Stimulated activated CD8-positive, alpha-beta memory T cell treated with anti-CD3 and anti-CD28 coated beads, Interleukin-7, amount 100 ng/mL, for 24 hours (primary cell): Measurements from ENCODE around the gene KDM4B.
A peak's percentile ranks its signal among the peaks of the same experiment; 100 is the strongest.

Experiments
- DNase-seq: peaks from one replicate; pipeline ENCODE4 v3.0.0-alpha.2; 2020; ENCODE audit warnings: low read depth

KDM4B gene

DNA sequence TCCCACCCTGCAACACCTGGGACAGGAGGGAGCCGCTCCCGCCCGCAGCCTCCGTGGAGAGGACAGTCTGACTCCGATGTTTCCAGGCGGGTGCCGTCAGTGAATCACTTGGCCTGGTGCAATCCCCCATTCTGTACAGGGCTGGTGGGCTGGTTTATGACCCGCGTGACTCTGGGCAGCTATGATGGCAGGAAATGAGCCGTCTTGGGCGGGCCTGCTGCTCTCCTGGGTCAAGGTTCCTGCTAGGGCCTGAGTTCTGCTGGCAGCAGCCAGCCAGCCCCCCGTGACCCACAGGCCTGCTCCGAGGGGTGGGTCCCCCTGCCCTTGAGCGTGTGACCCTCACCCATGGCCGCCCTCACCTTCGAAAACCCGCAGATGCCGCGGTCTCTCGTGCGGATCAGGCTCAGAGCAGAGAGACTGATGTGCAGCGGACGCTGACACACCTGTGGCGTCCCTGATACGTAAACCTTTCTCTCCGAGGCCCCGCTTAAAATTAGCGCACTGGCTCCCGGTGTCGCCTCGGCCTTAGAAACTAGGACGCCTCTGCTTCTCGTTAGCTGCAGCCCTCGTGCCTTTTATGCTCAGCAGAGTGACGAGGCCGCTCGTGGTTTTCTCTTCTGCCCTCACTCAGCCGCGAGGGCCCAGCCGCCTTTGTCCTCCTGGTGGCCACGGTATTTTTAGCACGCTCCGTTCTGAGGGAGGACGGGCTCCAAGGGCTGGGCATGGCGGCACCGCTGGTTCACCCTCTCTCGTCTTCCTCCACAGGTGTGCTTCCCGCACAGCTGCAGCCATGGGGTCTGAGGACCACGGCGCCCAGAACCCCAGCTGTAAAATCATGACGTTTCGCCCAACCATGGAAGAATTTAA, 63.4 kb downstream of the KDM4B start:
- no peak for DNase-seq

DNA sequence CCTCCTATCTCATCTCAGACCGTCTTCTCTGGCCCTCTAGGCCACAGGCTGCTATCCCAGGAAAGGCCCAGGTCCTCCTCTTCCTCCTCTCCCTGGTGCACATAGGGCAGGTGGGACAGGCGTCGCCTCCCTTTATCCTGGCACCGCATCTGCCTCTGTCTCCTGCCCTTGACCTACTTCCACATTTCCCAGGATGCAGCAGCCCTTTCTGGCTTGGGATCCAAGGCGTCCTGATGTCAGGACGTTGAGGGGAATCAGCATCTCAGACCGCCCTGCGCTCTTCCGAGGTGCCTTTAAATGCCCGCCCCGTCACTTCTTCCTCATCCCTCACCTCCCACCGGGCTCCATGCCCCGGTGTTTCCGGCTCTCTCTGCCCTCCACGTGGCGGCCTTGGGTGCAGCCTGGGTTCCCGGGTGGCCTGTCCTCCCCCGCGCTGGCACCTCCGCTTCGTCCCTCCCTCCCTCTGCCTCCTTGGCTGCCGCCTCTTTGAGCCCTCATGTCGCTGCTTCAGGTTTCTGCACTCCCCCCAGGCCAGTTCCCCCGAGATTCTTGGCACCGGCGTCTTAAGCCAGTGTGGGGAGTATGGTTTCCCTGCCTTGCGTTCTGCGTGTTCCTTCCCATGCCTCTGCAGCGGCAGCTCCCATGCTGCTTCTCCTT, 66.3 kb downstream of the KDM4B start:
- DNase-seq = no peak

- no peak for DNase-seq
Measured at GRCh38 chr19:5035793-5036697, 67.1 kb downstream of the KDM4B start.

- no peak for DNase-seq
Measured at GRCh38 chr19:5036698-5037563, 68.0 kb downstream of the KDM4B start.

- DNase-seq = no peak
Measured at GRCh38 chr19:5037936-5038335, 69.0 kb downstream of the KDM4B start.

DNA sequence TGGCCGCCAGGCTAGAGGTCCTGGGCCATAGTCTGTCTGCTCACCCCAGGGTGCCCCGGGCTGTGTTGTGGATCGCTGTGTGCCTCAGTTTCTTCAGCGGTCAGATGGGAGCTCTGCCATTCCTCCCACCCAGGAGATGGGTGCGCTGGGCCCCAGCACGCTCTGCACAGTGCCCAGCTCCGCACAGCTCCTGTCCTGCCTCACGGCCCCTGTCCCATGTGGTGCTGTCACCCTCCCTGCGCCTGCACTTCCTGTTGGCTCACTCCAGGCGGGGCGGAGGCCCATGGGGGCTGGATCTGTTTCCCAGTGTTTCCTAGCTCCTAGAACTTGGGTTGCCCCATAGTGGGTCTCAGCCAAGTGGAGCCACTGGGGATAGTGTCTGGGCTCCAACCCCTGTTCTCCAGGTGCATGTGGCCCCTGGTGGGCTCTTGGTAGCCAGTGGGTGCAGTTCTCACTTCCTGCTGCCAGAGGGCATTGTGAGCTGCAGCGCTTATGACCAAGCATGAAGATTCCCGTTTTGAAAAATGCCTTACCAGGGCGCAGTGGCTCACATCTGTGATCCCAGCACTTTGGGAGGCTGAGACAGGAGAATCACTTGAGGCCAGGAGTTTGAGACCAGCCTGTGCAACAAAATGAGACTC, 69.8 kb downstream of the KDM4B start:
- no peak for DNase-seq

GRCh38 chr19:5039642-5040543, 71.0 kb downstream of the KDM4B start:
- DNase-seq = no peak

- DNase-seq = no peak
Measured at GRCh38 chr19:5040544-5041167, 71.7 kb downstream of the KDM4B start.

DNA sequence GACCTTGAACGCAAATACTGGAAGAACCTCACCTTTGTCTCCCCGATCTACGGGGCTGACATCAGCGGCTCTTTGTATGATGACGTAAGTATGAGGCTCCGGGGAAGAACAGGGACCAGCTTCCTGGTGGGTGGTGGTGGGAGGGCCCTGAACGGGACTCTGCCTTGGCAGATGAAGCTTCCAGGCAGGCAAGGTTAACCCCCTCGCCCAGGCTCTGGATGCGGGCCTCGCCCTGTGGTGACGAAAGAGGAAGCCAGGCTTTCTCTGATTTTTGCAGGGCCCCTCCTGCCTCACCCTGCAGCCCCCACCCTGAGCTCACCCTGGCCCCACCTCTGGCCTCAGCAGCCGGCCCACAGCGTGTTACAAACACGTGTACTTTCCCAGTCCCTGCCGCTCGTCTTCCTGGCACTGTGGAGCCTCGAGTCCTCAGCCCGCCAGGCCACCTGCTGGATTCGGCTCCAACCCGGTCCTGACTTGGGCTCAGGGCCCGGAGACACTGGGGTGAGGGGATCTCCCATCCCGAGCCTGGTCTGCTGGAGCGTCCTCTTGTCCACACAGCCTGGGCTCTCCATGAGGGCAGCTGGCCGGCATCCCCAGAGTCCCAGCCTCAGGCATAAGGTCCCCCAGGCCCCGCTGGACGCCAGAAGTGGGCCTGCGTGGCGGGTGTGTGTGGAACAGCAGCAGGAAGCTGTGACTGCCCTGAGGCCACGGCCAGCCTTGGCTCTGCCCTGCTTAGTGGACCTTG, 72.4 kb downstream of the KDM4B start:
- no peak for DNase-seq

GRCh38 chr19:5041913-5042187, 72.9 kb downstream of the KDM4B start:
- DNase-seq = no peak

DNA sequence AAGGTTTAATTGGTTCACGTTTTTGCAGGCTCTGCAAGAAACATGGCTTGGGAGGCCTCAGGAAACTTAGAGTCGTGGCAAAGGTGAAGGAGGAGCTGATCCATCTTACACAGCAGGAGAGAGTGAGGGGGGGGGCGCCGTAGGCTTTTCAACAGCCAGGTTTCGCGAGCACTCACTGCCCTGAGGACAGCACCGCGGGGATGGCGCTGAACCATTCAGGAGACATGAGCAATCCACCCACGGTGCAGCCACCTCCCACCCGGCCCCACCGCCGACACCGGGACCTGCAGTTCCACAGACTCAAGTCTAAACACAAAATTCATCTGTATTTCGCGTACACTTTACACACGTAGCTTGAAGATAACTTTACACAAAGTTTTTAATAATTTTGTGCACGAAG, 73.6 kb downstream of the KDM4B start:
- DNase-seq = no peak

- DNase-seq = no peak
Measured at GRCh38 chr19:5045029-5045428, 76.1 kb downstream of the KDM4B start.

DNA sequence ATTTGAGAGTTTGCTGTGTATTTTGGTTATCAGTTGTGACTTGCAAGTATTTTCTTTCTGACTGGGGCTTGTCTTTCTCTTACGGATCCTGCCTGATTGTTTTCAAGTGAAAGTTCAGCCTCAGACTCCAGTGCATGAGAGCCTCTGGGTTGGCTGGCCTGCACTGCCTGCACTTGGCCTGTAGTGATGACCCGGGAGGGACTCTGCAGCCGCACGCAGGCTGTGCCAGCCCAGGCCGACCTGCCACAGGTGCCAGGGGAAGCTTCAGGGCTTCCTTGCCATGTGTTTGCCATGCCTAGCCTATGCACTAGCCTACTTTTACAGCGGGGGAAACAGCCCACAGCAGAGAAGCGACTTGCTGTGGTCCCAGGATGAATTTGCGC, 77.0 kb downstream of the KDM4B start:
- no peak for DNase-seq

DNA sequence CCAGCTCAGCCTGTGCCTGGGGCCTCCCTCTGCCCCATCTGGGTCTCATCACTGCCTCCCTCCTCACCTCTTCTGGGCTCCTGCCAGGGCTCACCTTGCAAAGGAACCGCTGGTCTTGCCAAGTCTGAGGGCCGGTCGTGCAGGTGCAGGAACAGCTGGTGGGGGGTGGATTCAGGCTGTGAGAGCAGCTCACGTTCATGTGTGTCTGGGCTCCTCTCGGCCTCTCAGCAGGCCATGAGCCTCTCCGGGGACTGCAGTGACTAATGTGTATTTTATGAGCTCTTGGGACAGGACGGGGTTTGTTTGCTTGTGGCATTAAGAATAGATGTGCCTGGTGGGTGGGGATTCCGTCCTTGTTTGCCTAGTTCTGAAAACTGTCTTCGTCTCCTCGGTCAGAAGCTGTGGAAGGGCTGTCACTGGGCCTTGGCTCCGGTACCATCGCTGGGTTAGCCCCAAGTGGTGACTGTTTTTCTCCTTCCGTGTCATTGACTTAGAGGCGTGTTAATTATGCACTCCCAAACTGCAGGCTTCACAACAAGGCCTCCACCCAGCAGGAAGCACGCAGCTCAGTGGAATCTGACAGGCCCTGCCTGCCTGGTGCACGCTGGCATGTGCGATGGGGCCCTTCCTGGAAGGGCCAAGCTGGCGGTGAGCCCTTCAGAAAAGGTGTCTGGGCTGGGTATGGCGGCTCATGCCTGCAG, 77.6 kb downstream of the KDM4B start:
- DNase-seq = no peak

DNA sequence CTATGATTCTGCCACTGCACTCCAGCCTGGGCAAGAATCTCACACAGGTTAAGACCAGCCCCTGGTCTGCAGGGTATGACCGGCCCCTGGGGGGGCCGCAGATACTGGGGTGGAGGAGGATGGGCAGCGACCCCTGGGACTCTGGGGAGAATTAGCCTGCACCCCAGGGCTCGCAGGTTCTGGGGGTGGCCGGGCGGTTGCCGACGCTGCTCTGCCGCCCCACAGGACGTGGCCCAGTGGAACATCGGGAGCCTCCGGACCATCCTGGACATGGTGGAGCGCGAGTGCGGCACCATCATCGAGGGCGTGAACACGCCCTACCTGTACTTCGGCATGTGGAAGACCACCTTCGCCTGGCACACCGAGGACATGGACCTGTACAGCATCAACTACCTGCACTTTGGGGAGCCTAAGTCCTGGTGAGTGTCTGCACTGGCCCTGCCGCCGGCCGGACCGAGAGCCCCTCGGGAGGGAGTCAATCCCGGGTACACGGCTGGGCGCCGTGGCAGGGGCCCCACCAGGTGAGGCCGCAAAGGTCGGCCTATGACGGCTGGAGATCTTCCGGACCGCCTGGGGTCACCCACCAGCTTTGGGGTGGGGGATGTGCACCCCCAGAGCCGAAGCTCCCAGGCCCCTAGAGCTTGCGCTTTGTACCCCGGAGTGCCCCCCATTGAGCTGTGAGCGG, 78.5 kb downstream of the KDM4B start:
- DNase-seq = no peak

DNA sequence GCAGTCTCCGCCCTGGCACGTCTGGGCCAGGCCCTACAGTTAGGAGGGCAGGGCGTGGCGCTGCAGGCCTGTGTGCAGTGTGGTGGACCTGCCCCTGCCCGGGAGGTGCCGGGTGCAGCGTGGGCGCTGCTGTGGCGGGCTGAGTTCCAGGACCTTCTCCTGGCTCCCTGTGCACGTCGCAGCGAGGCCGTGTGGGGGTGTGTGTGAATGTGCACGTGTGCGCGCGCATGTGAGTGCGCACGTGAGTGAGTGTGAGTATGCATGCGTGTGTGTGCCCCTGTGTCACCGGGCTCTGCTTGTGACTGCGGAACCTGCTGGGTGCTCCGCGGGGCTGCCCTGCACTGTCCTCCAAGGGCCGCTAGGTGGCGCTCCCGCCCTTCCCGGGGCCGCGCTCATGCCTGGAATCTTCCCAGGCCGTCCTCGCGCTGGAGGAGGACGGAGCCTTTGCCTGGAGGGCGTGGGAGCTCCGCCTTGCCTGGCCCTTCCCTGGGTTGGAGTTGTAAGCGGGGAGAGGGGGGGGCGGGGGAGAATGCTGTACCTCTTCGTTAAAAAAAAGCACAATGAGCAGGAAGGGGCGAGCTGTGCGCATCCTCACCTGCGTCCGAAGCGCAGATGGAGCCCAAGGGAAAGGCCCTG, 79.3 kb downstream of the KDM4B start:
- DNase-seq = peak; percentile 26
